ENCODE data around the gene ATG7. TPM values are rescaled to one million over a fixed set of nuclear protein-coding genes. Genes with fewer than 3 reads are reported as not detected.
A peak's percentile ranks its signal among the peaks of the same experiment; 100 is the strongest.

Gene ATG7
- total and polyA plus RNA-seq, 2 experiments from 2014 or later: 18.4 to 38.6 TPM

DNA sequence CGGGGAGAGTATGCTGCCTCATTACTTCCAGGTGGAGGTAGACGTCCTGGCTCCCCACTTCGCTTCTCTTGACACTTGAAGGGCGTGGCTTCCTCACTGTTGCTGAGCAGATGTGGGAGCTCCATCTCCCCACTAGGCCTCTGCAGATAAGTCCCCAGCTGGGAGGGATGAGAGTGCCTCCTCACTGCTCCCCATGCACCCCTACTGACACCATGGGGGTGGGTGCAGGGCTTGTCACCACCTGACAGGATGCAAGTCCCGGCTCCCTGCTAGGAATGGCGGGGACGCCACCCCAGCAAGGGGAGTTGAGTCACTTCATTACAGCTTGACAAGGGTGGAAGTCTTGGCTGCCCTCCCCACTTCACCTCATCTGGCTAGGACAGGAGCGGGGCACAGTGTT lies 36.8 kb upstream of the ATG7 start:
- H3K9me3 ChIP-seq (ENCODE audit: low read depth): no peaks in the 10 kb centered on the region
- TF ChIP-seq EZH2 (IDR thresholded peaks at IDR 0.05; ENCODE audit: borderline replicate concordance): no peak
- TF ChIP-seq, protein P1, sequence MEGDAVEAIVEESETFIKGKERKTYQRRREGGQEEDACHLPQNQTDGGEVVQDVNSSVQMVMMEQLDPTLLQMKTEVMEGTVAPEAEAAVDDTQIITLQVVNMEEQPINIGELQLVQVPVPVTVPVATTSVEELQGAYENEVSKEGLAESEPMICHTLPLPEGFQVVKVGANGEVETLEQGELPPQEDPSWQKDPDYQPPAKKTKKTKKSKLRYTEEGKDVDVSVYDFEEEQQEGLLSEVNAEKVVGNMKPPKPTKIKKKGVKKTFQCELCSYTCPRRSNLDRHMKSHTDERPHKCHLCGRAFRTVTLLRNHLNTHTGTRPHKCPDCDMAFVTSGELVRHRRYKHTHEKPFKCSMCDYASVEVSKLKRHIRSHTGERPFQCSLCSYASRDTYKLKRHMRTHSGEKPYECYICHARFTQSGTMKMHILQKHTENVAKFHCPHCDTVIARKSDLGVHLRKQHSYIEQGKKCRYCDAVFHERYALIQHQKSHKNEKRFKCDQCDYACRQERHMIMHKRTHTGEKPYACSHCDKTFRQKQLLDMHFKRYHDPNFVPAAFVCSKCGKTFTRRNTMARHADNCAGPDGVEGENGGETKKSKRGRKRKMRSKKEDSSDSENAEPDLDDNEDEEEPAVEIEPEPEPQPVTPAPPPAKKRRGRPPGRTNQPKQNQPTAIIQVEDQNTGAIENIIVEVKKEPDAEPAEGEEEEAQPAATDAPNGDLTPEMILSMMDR (IDR thresholded peaks at IDR 0.05; ENCODE audit: poor library complexity): no peak
- TF ChIP-seq EZH2phosphoT487 (IDR thresholded peaks at IDR 0.05; ENCODE audit: low read depth, severe bottlenecking, unreplicated experiment): no peak
- no peak overlapping the region for H3K27ac ChIP-seq
- no peak overlapping the region for H3K4me2 ChIP-seq
- no peak for DNase-seq (ENCODE audit: low spot score)
- no peaks in the 10 kb centered on the region for H3K36me3 ChIP-seq (replicated peaks; ENCODE audit: insufficient read depth, low read depth)
- no peaks in the 10 kb centered on the region for H3K79me2 ChIP-seq
- no peaks in the 10 kb centered on the region for H3K9me2 ChIP-seq (replicated peaks; ENCODE audit: insufficient read depth)
- peaks cover 9% of the 10 kb centered on the region for H3K27me3 ChIP-seq
- H3K4me3 ChIP-seq: no peak overlapping the region
- WGBS (ENCODE audit: low lambda C conversion rate, missing lambda C conversion rate): 81% methylated on average over 8 of the region's 8 CpGs
- no peaks in the 10 kb centered on the region for H3K4me1 ChIP-seq (ENCODE audit: insufficient read depth)
- H2AFZ ChIP-seq: no peak overlapping the region
- H4K20me1 ChIP-seq (ENCODE audit: insufficient read depth, poor library complexity, severe bottlenecking): no peaks in the 10 kb centered on the region

DNA sequence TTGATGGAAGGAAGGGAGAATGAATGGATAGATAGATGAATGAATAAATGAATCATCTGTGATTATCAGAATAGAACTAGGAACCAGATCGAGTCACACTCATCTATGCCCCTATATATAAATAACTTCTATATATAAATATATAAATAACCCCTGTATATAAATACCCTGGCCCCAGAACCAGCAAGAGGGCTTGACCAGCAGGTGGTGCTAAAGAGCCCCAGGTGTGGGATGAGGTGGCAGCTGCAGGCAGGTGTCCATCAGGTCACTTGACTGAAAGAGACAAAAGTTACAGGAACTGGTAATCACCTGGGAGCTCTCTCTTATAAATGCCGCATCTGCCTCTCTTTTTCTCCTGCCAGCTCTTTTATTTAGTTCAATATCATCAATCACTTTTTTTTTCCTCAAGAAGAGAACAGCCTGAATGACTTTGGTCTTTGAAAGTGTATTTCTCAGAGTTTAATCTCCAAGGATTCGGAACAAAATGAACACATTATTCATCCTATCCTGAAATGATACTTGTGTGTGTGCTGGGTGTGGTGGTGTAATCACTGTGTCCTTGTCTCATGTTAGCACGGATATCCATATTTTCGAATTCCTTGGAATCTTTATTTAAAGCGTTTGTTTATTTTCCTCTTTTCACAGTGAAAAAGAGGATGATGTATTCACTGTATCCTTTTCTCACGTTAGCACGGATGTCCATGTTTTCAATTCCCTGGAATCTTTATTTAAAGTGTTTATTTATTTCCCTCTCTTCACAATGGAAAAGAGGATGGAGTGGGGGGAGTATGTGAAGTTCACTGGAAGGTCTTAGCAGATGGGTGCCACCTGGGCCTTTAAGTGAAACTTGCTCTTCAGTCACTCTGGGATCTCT lies 35.4 kb upstream of the ATG7 start:
- no peaks in the 10 kb centered on the region for H3K9me3 ChIP-seq (ENCODE audit: low read depth)
- no peaks in the 10 kb centered on the region for H3K9me2 ChIP-seq (replicated peaks; ENCODE audit: insufficient read depth)
- H4K20me1 ChIP-seq (ENCODE audit: insufficient read depth, poor library complexity, severe bottlenecking): no peaks in the 10 kb centered on the region
- peak; percentile 87 for DNase-seq (ENCODE audit: low spot score)
- no peaks in the 10 kb centered on the region for H3K79me2 ChIP-seq
- H2AFZ ChIP-seq: no peak overlapping the region
- TF ChIP-seq EZH2phosphoT487 (IDR thresholded peaks at IDR 0.05; ENCODE audit: low read depth, severe bottlenecking, unreplicated experiment) (no peak), EZH2 (IDR thresholded peaks at IDR 0.05; ENCODE audit: borderline replicate concordance) (no peak)
- TF ChIP-seq, protein P1 (IDR thresholded peaks at IDR 0.05; ENCODE audit: poor library complexity): peak; percentile 83
- H3K36me3 ChIP-seq (replicated peaks; ENCODE audit: insufficient read depth, low read depth): no peaks in the 10 kb centered on the region
- peak overlapping the region; percentile 13 for H3K27ac ChIP-seq
- no peak overlapping the region for H3K4me3 ChIP-seq
- peaks cover 9% of the 10 kb centered on the region for H3K27me3 ChIP-seq
- H3K4me1 ChIP-seq (ENCODE audit: insufficient read depth): no peaks in the 10 kb centered on the region
- WGBS (ENCODE audit: low lambda C conversion rate, missing lambda C conversion rate): 60% methylated on average over 8 of the region's 8 CpGs
- no peak overlapping the region for H3K4me2 ChIP-seq

DNA sequence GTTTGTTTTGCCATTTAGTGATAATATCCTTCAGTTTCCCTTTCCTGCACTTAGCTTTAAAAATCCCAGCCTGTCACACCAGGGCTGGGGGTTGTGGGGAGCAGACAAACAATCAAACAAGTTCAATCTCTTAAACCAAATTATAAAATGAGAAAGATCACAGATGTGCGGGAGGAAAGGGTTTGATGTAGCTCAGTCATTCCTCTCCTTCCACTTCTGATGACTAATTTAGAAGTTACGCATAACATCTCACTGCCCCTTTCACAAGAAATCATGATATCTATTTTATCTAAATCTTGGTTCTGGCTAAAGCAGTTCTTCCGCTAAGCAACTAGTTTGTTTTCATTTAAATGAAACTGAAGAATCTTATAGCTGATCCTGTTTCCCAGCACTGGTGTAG lies 34.1 kb upstream of the ATG7 start:
- Histone ChIP-seq H3K36me3 (replicated peaks; ENCODE audit: insufficient read depth, low read depth) (no peaks in the 10 kb centered on the region), H3K4me1 (ENCODE audit: insufficient read depth) (no peaks in the 10 kb centered on the region), H3K9me3 (ENCODE audit: low read depth) (no peaks in the 10 kb centered on the region), H4K20me1 (ENCODE audit: insufficient read depth, poor library complexity, severe bottlenecking) (no peaks in the 10 kb centered on the region), H3K9me2 (replicated peaks; ENCODE audit: insufficient read depth) (no peaks in the 10 kb centered on the region), H3K4me3 (no peak overlapping the region), H3K27me3 (peaks cover 2% of the 10 kb centered on the region), H3K27ac (peak overlapping the region; percentile 75), H3K4me2 (no peak overlapping the region), H2AFZ (no peak overlapping the region), H3K79me2 (no peaks in the 10 kb centered on the region)
- TF ChIP-seq, protein P1 (IDR thresholded peaks at IDR 0.05; ENCODE audit: poor library complexity): no peak
- TF ChIP-seq EZH2 (IDR thresholded peaks at IDR 0.05; ENCODE audit: borderline replicate concordance): no peak
- no peak for TF ChIP-seq EZH2phosphoT487 (IDR thresholded peaks at IDR 0.05; ENCODE audit: low read depth, severe bottlenecking, unreplicated experiment)
- peak; percentile 23 for DNase-seq (ENCODE audit: low spot score)
- WGBS (ENCODE audit: low lambda C conversion rate, missing lambda C conversion rate): 71% methylated on average over 3 of the region's 3 CpGs

All from hepatocyte (in vitro differentiated cells).